GM18858 (cell line): Measurements from ENCODE around the gene PIP4K2A.
A peak's percentile ranks its signal among the peaks of the same experiment; 100 is the strongest.
"Not testable (repeated sequence)": the region's sequence is repeated elsewhere in the genome, so short reads cannot be mapped to it uniquely, and the experiment has no call there.

Experiments
- ATAC-seq: cut with Tn5 transposase; IDR thresholded peaks from one replicate; pipeline ENCODE4 v1.9.1; 2021; ENCODE audit not compliant: unreplicated experiment

Gene PIP4K2A

GRCh38 chr10:22714479-22715289 lies at the start of gene PIP4K2A:
Gene PIP4K2A (minus strand): TSS chr10:22714578. CDS start chr10:22714326, 252 bp downstream.
- ATAC-seq, result peak; percentile 59

GRCh38 chr10:22761569-22762220 lies 47.3 kb upstream of the PIP4K2A start:
- ATAC-seq, result no peak

GRCh38 chr10:22760025-22760424 lies 45.6 kb upstream of the PIP4K2A start:
- ATAC-seq, result no peak

GRCh38 chr10:22758867-22759266 lies 44.5 kb upstream of the PIP4K2A start:
- no peak for ATAC-seq

GRCh38 chr10:22754296-22754695 lies 39.9 kb upstream of the PIP4K2A start:
- ATAC-seq, result no peak

- ATAC-seq, result no peak
These were observed 39.4 kb upstream of the PIP4K2A start for GRCh38 chr10:22753786-22754185.

GRCh38 chr10:22752272-22752889 lies 38.0 kb upstream of the PIP4K2A start:
- ATAC-seq, result no peak

GRCh38 chr10:22750131-22750530 lies 35.8 kb upstream of the PIP4K2A start:
- no peak for ATAC-seq

GRCh38 chr10:22744858-22745257 lies 30.5 kb upstream of the PIP4K2A start:
- ATAC-seq, result not testable (repeated sequence)

GRCh38 chr10:22742678-22743077 lies 28.3 kb upstream of the PIP4K2A start:
- ATAC-seq, result peak; percentile 99

- ATAC-seq, result not testable (repeated sequence)
These were observed 27.3 kb upstream of the PIP4K2A start for GRCh38 chr10:22741631-22742030.

- no peak for ATAC-seq
These were observed 25.8 kb upstream of the PIP4K2A start for GRCh38 chr10:22740180-22740579.

- no peak for ATAC-seq
These were observed 23.2 kb upstream of the PIP4K2A start for GRCh38 chr10:22737587-22737986.

- ATAC-seq, result no peak
These were observed 21.8 kb upstream of the PIP4K2A start for GRCh38 chr10:22736134-22736533.

GRCh38 chr10:22733992-22734391 lies 19.6 kb upstream of the PIP4K2A start:
- ATAC-seq, result no peak

GRCh38 chr10:22727663-22728062 lies 13.3 kb upstream of the PIP4K2A start:
- ATAC-seq, result no peak

GRCh38 chr10:22727112-22727511 lies 12.7 kb upstream of the PIP4K2A start:
- no peak for ATAC-seq

GRCh38 chr10:22724773-22725172 lies 10.4 kb upstream of the PIP4K2A start:
- ATAC-seq, result no peak

GRCh38 chr10:22723783-22724182 lies 9.4 kb upstream of the PIP4K2A start:
- ATAC-seq, result peak; percentile 32

- ATAC-seq, result peak; percentile 71
These were observed 9.0 kb upstream of the PIP4K2A start for GRCh38 chr10:22723343-22723779.

GRCh38 chr10:22722626-22723169 lies 8.3 kb upstream of the PIP4K2A start:
- no peak for ATAC-seq

GRCh38 chr10:22720667-22721066 lies 6.3 kb upstream of the PIP4K2A start:
- no peak for ATAC-seq
